Activated naive CD4-positive, alpha-beta T cell treated with anti-CD3 and anti-CD28 coated beads, Interleukin-2, amount 50 U/mL, for 72 hours (primary cell): ENCODE results near the gene APOB. TPM values are rescaled to one million over a fixed set of nuclear protein-coding genes. Genes with fewer than 3 reads are reported as not detected.

Experiments used
- ATAC-seq, 2 donors: fragments of 150-1000 bp; cut with Tn5 transposase; 2 replicates each; pipeline ENCODE4 v1.10.0; 2021; ENCODE audit warnings: mild to moderate bottlenecking in 2 of 2, moderate library complexity in 2 of 2
- DNase-seq, 2 donors: peaks; one replicate each; pipeline ENCODE4 v3.0.0; 2021 to 2022; ENCODE audit warnings: low spot score in 2 of 2
- H3K27ac Mint-ChIP-seq, 2 donors: one replicate each; pipeline ENCODE4 v1.8.0; 2022; ENCODE audit warnings: mild to moderate bottlenecking in 2 of 2, mixed read lengths in 2 of 2
- H3K36me3 Mint-ChIP-seq, 2 donors: one replicate each; pipeline ENCODE4 v1.8.0; 2022; ENCODE audit warnings: mixed read lengths in 2 of 2
- H3K9me3 Mint-ChIP-seq, 2 donors: one replicate each; pipeline ENCODE4 v1.8.0; 2022; ENCODE audit warnings: mixed read lengths in 2 of 2
- total RNA-seq, 2 donors: library from RNA; stranded (reverse); gene quantifications; one replicate each; pipeline ENCODE4 v1.2.3, GENCODE V29; 2022

The APOB gene, protein sequence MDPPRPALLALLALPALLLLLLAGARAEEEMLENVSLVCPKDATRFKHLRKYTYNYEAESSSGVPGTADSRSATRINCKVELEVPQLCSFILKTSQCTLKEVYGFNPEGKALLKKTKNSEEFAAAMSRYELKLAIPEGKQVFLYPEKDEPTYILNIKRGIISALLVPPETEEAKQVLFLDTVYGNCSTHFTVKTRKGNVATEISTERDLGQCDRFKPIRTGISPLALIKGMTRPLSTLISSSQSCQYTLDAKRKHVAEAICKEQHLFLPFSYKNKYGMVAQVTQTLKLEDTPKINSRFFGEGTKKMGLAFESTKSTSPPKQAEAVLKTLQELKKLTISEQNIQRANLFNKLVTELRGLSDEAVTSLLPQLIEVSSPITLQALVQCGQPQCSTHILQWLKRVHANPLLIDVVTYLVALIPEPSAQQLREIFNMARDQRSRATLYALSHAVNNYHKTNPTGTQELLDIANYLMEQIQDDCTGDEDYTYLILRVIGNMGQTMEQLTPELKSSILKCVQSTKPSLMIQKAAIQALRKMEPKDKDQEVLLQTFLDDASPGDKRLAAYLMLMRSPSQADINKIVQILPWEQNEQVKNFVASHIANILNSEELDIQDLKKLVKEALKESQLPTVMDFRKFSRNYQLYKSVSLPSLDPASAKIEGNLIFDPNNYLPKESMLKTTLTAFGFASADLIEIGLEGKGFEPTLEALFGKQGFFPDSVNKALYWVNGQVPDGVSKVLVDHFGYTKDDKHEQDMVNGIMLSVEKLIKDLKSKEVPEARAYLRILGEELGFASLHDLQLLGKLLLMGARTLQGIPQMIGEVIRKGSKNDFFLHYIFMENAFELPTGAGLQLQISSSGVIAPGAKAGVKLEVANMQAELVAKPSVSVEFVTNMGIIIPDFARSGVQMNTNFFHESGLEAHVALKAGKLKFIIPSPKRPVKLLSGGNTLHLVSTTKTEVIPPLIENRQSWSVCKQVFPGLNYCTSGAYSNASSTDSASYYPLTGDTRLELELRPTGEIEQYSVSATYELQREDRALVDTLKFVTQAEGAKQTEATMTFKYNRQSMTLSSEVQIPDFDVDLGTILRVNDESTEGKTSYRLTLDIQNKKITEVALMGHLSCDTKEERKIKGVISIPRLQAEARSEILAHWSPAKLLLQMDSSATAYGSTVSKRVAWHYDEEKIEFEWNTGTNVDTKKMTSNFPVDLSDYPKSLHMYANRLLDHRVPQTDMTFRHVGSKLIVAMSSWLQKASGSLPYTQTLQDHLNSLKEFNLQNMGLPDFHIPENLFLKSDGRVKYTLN (N-terminal part only)
- not detected for total RNA-seq

DNA sequence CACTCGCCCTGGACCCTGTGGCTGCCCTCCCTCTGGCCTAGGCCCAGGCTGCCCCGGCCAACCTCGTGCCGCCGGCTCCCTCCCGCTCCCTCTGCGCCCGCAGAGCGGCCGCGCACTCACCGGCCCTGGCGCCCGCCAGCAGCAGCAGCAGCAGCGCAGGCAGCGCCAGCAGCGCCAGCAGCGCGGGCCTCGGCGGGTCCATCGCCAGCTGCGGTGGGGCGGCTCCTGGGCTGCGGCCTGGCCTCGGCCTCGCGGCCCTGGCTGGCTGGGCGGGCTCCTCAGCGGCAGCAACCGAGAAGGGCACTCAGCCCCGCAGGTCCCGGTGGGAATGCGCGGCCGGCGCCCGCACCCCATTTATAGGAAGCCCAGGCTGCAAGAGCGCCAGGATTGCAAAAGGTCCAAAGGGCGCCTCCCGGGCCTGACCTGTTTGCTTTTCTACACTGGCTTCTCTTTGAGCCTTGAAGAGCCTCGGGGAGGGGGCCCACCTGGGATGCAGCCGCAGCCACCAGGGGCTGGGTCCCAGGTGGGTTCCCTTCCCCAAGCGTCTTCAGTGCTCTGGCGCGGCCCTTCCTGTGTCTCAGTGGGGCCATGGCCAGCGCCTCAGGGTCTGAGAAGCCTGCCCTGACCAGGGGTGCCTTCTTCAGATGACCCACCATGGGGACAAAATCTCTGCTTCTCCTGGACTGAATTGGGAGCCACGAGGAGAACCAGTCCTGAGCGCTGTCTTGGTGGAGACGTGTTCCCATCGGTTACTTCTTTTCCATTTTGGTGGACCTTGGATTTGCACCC lies at the start of gene APOB:
Gene APOB (minus strand): TSS at position 330 of the 789 bp plus-strand sequence. CDS start 128 bp downstream, at position 202.
- Mint-ChIP-seq H3K9me3 (no peaks in the 10 kb centered on the region), H3K36me3 (no peaks in the 10 kb centered on the region), H3K27ac (no peak within 1 kb of the TSS)
- DNase-seq (no peak), ATAC-seq (peak in 1 of 2 donors; percentile 37)

GRCh38 chr2:21092308-21092869 lies 48.5 kb upstream of the APOB start:
- no peak for DNase-seq
- Mint-ChIP-seq H3K36me3 (no peaks in the 10 kb centered on the region), H3K27ac (no peak overlapping the region), H3K9me3 (no peaks in the 10 kb centered on the region)
- no peak for ATAC-seq

DNA sequence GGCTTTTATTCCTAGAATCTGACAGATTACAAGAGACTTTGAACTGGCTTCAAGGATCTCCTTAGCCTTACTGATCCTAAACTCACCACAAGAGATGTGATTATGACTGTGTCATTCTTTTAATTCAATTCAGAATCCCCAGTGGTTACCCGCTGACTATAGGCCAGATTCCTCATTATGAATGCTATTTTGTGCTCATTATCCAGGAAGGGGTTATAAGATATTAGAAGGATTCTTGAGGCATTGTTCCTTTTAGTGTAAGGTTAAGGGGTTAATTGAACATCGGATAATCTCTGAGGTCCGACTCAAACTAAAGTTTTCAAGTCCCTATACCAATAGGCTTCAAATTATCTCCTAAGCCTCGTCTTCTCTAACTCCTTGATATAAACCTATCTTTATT lies 40.5 kb upstream of the APOB start:
- DNase-seq = no peak
- ATAC-seq = no peak
- H3K36me3 Mint-ChIP-seq = no peaks in the 10 kb centered on the region
- H3K27ac Mint-ChIP-seq = no peak overlapping the region
- H3K9me3 Mint-ChIP-seq = peaks cover 0 to 5% of the 10 kb centered on the region in 2 donors

DNA sequence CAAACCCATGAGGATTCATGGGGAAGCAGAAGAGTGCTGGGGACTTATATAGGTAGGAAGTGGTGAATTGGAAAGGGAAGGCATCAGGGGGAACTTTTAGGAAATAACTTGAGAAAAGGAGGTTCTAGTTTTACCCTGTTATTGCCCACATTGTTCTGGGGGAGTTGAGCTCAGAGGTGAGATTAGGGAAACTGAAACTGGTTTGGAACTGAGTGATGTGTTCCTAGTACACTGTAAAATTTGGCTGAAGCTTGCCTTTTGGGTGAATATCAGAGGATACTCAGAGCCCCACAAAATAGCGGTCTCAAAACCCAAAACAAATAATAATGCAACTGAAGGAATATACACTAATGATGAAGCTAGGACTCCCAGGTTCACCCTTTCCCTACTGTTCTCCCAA lies 39.6 kb upstream of the APOB start:
- H3K27ac Mint-ChIP-seq = no peak overlapping the region
- peaks cover 0 to 5% of the 10 kb centered on the region in 2 donors for H3K9me3 Mint-ChIP-seq
- no peaks in the 10 kb centered on the region for H3K36me3 Mint-ChIP-seq
- ATAC-seq (no peak), DNase-seq (no peak)

DNA sequence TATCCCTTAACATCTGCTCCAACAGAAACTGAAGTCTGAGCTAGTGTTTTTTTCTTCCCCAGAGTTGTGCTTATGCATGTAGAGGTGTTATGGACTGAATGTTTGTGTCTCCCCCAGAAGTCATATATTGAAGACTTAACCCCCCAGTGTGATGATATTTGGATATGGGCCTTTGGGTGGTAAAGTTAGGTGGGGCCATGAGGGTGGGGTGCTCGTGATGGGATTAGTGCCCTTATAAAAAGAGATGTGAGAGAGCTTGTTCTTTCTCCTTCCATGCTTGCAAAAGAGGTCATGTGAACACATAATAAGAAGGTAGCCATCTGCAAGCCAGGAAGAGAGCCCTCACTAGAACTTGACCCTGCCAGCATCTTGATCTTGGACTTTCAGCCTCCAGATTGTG lies 34.4 kb upstream of the APOB start:
- Mint-ChIP-seq H3K36me3 (no peaks in the 10 kb centered on the region), H3K27ac (no peak overlapping the region), H3K9me3 (peaks cover 0 to 5% of the 10 kb centered on the region in 2 donors)
- ATAC-seq (no peak), DNase-seq (no peak)

GRCh38 chr2:21072477-21073242 lies 28.8 kb upstream of the APOB start:
- no peaks in the 10 kb centered on the region for H3K9me3 Mint-ChIP-seq
- ATAC-seq (no peak), DNase-seq (no peak)
- H3K36me3 Mint-ChIP-seq = no peaks in the 10 kb centered on the region
- H3K27ac Mint-ChIP-seq = no peak overlapping the region

DNA sequence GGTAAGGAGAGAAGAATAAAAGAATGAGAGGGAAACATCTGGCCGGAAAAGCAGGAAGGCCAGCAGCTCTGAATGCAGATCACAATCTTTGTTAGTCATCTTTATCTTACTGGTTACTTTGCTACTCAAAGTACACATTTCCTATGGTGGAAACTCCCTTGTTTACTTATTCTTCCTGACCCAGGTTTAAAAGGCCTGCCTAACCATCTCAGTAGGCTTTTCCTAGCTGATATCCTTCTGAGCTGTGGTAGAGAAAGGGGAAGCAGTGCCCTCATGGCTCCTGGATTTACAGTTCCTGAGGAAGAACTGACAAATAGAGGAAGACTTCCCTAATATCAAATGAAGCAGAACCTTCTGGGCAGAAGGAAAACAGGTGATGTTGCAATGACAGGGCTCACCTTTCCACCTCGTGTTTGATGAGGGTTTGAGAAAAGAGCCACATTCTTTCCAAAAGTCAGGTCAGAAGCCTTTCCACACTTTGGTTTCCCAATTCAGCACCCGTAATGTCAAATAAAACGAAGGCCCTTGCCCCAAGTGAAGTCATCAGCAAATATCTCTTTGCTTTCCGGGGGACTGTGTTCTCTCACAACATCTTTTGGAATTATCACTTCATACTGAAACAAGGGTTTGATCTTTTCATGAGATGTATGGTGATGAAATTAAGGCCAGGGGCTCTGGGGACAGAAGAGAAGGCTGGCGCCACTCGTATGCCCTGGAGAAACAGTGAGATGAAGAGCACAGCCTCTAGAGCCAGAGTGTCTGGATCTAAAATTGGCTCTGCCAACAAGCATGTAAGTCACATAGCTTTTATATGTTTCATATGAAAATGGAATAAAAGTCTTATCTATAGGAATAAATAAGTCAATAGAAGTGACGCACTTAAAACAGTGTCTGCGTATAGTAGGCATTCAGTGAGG lies 26.7 kb upstream of the APOB start:
- no peak for DNase-seq
- H3K36me3 Mint-ChIP-seq = no peaks in the 10 kb centered on the region
- no peaks in the 10 kb centered on the region for H3K9me3 Mint-ChIP-seq
- no peak overlapping the region for H3K27ac Mint-ChIP-seq
- ATAC-seq = no peak

DNA sequence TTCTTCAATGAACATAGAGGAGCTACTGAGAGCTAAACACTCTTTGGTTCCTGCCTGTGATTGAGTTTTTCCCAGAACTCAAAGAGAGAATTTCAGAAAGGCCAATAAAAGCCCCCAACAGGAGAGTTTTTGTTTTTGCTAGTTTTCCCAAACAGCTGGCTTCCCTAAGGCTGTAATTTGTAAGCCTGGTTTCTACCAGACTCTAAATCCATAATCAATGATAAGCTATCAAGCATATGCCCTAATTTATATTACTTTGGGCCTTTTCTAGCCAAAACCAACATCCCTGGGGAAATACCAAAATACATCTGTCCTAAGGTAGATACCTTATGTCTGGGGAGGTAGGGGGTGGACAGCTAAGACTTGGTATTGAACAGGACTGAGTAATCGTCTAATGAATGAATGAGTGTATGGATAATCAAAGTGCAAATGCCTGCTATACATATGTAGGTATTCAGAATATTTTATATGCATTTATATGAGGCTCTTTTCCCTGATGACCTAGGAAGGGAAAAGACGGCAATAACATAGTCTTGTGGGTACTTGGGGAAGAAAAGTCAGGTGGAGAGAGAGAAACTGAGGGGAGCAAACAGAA lies 26.0 kb upstream of the APOB start:
- ATAC-seq = no peak
- Mint-ChIP-seq H3K27ac (no peak overlapping the region), H3K36me3 (no peaks in the 10 kb centered on the region), H3K9me3 (no peaks in the 10 kb centered on the region)
- DNase-seq = no peak

DNA sequence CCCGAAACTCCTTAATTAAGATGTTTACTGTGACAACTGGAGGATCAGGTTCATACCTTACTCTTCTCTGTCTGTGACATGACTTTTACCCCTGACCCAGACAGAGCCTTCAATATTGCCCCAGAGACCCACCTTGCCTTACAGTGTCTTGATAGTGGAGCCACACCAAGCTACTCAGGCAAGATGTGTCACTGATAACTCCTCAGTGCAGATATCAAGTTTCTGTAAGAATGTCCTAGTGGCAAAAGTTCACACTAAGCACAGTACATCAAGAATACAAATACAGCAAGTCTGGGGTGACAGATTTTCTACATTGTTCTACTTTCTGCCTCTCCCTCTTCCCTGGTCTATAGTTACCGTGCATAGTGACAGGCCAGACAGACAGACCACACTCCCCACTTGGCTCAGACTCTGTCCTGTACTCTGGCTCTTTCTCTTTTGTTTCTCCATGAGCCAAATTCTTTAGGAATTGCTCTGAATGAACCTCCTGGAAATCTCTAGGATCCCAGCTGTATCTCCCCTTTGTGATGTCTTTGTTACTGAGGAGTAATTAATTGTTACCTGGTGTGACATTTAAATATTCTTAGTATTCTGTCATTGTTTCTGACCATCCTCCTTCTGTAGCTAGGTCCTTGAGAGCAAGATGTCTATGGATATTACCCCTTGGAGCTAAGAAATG lies 24.1 kb upstream of the APOB start:
- Mint-ChIP-seq H3K9me3 (no peaks in the 10 kb centered on the region), H3K36me3 (no peaks in the 10 kb centered on the region), H3K27ac (peak overlapping the region in 1 of 2 donors; percentile 44)
- DNase-seq (no peak), ATAC-seq (no peak)

DNA sequence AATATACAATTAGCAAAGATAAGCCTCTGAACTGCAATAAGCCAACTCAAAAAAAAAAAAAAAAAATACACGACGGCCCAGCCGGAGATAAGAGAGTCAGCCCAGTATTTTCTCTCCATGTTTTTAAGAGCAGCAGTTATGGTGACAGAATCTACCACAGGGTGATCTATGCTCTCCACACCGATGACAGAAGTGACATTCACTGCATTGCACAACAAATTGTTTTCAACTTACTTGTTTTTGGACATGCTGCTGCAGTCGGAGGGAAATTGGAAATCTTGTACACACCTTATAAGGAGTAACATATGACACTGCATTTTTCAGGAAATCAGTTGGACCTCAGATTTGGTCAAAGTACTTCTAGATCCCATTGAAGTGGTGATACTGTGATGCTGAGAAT lies 23.3 kb upstream of the APOB start:
- ATAC-seq = no peak
- Mint-ChIP-seq H3K9me3 (no peaks in the 10 kb centered on the region), H3K27ac (no peak overlapping the region)

DNA sequence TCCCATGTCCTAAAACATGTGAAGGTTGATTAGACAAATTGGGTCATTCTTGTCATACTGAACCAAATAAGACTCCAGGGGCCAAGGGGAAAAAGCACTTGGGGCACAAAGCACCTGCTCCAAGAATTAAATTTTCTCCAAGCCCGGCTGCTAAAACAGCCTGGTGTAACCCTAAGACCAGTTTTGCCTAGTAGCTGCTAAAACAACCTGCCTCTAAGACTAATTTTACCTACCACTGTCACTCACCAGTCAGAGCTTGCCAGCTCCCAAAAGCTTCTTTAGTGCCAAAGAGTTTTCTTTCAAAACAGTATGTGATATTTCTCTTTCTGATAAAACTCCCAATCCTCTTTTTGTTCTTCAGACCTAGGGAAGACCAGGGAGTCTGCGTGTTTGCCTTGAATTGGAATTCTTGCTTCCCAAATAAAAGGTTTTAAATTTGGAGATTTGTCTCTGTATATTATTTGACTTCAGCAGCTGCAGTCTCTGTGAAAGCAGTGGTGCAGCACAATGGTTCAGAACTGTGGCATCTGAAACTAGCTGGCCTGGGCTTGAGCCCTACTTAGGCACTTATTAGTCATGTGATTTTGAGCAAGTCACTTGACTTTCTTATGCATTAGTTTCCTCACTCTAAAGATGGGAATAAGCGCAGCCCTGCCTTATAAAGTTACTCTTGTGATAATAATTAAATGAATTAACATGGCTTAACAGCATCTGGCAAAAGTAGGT lies 16.2 kb upstream of the APOB start:
- no peak for ATAC-seq
- H3K9me3 Mint-ChIP-seq = no peaks in the 10 kb centered on the region
- DNase-seq = no peak
- H3K36me3 Mint-ChIP-seq = no peaks in the 10 kb centered on the region
- H3K27ac Mint-ChIP-seq = no peak overlapping the region

More for the DNA sequence above, 23.3 kb upstream of the APOB start:
- H3K36me3 Mint-ChIP-seq = no peaks in the 10 kb centered on the region
- no peak for DNase-seq

GRCh38 chr2:21057097-21057496 lies 13.2 kb upstream of the APOB start:
- Mint-ChIP-seq H3K9me3 (no peaks in the 10 kb centered on the region), H3K27ac (no peak overlapping the region), H3K36me3 (no peaks in the 10 kb centered on the region)
- ATAC-seq (no peak), DNase-seq (no peak)
